Keratinocyte (primary cell): ENCODE data around the gene LRRC7. TPM values are rescaled to one million over a fixed set of nuclear protein-coding genes. Genes with fewer than 3 reads are reported as not detected.
"Not testable (repeated sequence)": the region's sequence is repeated elsewhere in the genome, so short reads cannot be mapped to it uniquely, and the experiment has no call there.

Experiments
- DNase-seq: peaks from one replicate; pipeline ENCODE4 v3.0.0-alpha.2; 2011; ENCODE audit warnings: low read depth, missing footprints, low spot score
- FAIRE-seq: peaks from 2 replicates; lab custom pipeline; 2011; peaks lifted over from hg19 to GRCh38; lab: Jason Lieb, UNC
- H2AFZ ChIP-seq: 2 replicates; pipeline ENCODE4 v1.6.0; 2012; ENCODE audit warnings: low read length, control low read depth, inconsistent platforms; ENCODE audit not compliant: control insufficient read depth
- H3K27ac ChIP-seq: 2 replicates; pipeline ENCODE4 v1.5.1; 2011; ENCODE audit warnings: low read length; ENCODE audit not compliant: control insufficient read depth, insufficient read depth
- H3K27me3 ChIP-seq: 3 replicates; pipeline ENCODE4 v1.6.0; 2011; ENCODE audit warnings: low read length; ENCODE audit not compliant: control insufficient read depth, insufficient read depth; ENCODE audit errors: extremely low read depth
- H3K36me3 ChIP-seq, 2 experiments: 2 replicates in 1 of 2; 3 replicates in 1 of 2; pipeline ENCODE4 v1.5.1; 2011; ENCODE audit warnings: low read length in 2 of 2, mild to moderate bottlenecking in 1 of 2; ENCODE audit not compliant: control insufficient read depth in 2 of 2, insufficient read depth in 2 of 2; ENCODE audit errors: extremely low read depth in 1 of 2
- H3K4me1 ChIP-seq: 3 replicates; pipeline ENCODE4 v1.5.1; 2011; ENCODE audit warnings: low read length; ENCODE audit not compliant: control insufficient read depth, insufficient read depth; ENCODE audit errors: extremely low read depth
- H3K4me2 ChIP-seq: 3 replicates; pipeline ENCODE4 v1.6.0; 2011; ENCODE audit warnings: low read depth, low read length; ENCODE audit not compliant: control insufficient read depth, insufficient read depth; ENCODE audit errors: extremely low read depth
- H3K4me3 ChIP-seq, 3 experiments: fragments of 200-600 bp in 1 of 3; sonication (generic) in 1 of 3; 2 replicates in 2 of 3; 3 replicates in 1 of 3; pipeline ENCODE4 v1.5.1; 2011 to 2016; ENCODE audit warnings: low read length in 3 of 3, mild to moderate bottlenecking in 3 of 3, control low read depth in 2 of 3, inconsistent platforms in 1 of 3, low read depth in 1 of 3, mixed read lengths in 1 of 3, mixed run types in 1 of 3, moderate library complexity in 1 of 3; ENCODE audit not compliant: control insufficient read depth in 2 of 3, insufficient read depth in 2 of 3; ENCODE audit errors: extremely low read depth in 1 of 3
- H3K79me2 ChIP-seq: 2 replicates; pipeline ENCODE4 v1.6.0; 2012; ENCODE audit warnings: low read length; ENCODE audit not compliant: control insufficient read depth, insufficient read depth
- H3K9ac ChIP-seq: 3 replicates; pipeline ENCODE4 v1.6.0; 2011; ENCODE audit warnings: low read length; ENCODE audit not compliant: control insufficient read depth, insufficient read depth; ENCODE audit errors: extremely low read depth
- H3K9me1 ChIP-seq: 3 replicates; pipeline ENCODE4 v1.6.0; 2011; ENCODE audit warnings: low read length; ENCODE audit not compliant: control insufficient read depth, insufficient read depth; ENCODE audit errors: extremely low read depth
- H3K9me3 ChIP-seq: 2 replicates; pipeline ENCODE4 v1.5.1; 2012; ENCODE audit warnings: low read depth, low read length; ENCODE audit not compliant: control insufficient read depth
- H4K20me1 ChIP-seq: 3 replicates; pipeline ENCODE4 v1.6.0; 2011; ENCODE audit warnings: low read length; ENCODE audit not compliant: control insufficient read depth, insufficient read depth; ENCODE audit errors: extremely low read depth
- CTCF ChIP-seq, 3 experiments: IDR thresholded peaks in 1 of 3; conservative IDR thresholded peaks in 1 of 3; optimal IDR thresholded peaks in 1 of 3; 2 replicates in 2 of 3; 3 replicates in 1 of 3; pipeline versions ENCODE3 to v1.5.1; 2011; ENCODE audit warnings: low read length in 3 of 3, mild to moderate bottlenecking in 3 of 3, moderate library complexity in 2 of 3, control low read depth in 1 of 3, inconsistent platforms in 1 of 3; ENCODE audit not compliant: insufficient read depth in 2 of 3; ENCODE audit errors: extremely low read depth in 1 of 3
- EZH2 ChIP-seq: IDR thresholded peaks from one replicate; pipeline ENCODE4 v1.6.1; 2012; ENCODE audit warnings: inconsistent platforms, mild to moderate bottlenecking, low read length, moderate library complexity
- dilution Hi-C: fragments of 300-500 bp; cut with MboI; formaldehyde crosslinking; loops from one replicate; pipeline ENCODE4 v1.7.0; 2020; ENCODE audit warnings: low sequenced_read_pairs; ENCODE audit not compliant: extremely low pct_ligation_motif_present
- polyA plus RNA-seq, 5 experiments: library from polyadenylated mRNA; depleted of rRNA in 3 of 5; stranded (reverse) in 3 of 5; stranded (forward) in 1 of 5; unstranded in 1 of 5; fragments of >200 nt; gene quantifications; 1 replicate in 1 of 5; 2 replicates in 3 of 5; 3 replicates in 1 of 5; pipeline versions ENCODE4 v1.2.1 to v1.2.3, GENCODE V29; 2011 to 2012; ENCODE audit warnings: missing spikeins in 2 of 5, low read depth in 1 of 5, low replicate concordance in 1 of 5

LRRC7 gene
- polyA plus RNA-seq, 1 donor (not counting 4 experiments of a cell fraction or from before 2014, with no cell fraction given) = 0.28 TPM

GRCh38 chr1:69878338-69878737, 310.6 kb downstream of the LRRC7 start:
- H3K9me1 ChIP-seq = no peaks in the 10 kb centered on the region
- H3K79me2 ChIP-seq = no peaks in the 10 kb centered on the region
- FAIRE-seq (no peak), DNase-seq (no peak)
- no peaks in the 10 kb centered on the region for H3K36me3 ChIP-seq
- dilution Hi-C loops = no loop called here
- H3K27ac ChIP-seq = no peak overlapping the region
- H3K9ac ChIP-seq = no peak overlapping the region
- no peaks in the 10 kb centered on the region for H3K4me1 ChIP-seq
- TF ChIP-seq EZH2 (no peak), CTCF (optimal IDR thresholded peaks at IDR 0.05 in 1 of 3, IDR thresholded peaks at IDR 0.05 in 1 of 3, conservative IDR thresholded peaks at IDR 0.05 in 1 of 3; ENCODE audit: extremely low read depth in 1 of 3, insufficient read depth in 2 of 3, low read length in 3 of 3) (no peak)
- no peaks in the 10 kb centered on the region for H3K9me3 ChIP-seq
- H3K27me3 ChIP-seq = no peaks in the 10 kb centered on the region
- H3K4me3 ChIP-seq = no peak overlapping the region
- H4K20me1 ChIP-seq = no peaks in the 10 kb centered on the region
- H3K4me2 ChIP-seq = no peak overlapping the region
- H2AFZ ChIP-seq = no peak overlapping the region

DNA sequence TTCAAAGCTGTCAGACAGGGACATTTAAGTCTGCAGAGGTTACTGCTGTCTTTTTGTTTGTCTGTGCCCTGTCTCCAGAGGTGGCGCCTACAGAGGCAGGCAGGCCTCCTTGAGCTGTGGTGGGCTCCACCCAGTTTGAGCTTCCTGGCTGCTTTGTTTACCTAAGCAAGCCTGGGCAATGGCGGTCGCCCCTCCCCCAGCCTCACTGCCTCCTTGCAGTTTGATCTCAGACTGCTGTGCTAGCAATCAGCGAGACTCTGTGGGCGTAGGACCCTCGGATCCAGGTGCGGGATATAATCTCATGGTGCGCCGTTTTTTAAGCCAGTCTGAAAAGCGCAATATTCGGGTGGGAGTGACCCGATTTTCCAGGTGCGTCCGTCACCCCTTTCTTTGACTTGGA, 320.3 kb downstream of the LRRC7 start:
- DNase-seq, dilution Hi-C loops, H3K27me3 ChIP-seq: not testable (repeated sequence)

DNA sequence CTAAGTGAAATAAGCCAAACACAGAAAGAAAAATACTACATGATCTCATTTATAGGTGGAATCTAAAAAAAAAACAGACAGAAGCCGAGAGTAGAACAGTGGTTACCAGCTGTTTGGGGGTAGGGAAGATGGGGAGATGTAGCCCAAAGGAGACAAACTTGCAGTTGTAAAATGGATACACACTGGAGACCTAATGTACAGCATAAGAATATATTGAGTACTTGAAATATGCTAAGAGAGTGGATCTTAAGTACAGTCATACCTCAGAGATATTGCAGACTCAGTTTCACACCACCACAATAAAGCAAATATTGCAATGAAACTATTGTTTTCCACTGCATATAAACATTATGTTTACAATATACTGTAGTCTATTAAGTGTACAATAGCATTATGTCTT, 320.9 kb downstream of the LRRC7 start:
- Histone ChIP-seq H3K4me2 (no peak overlapping the region), H3K36me3 (no peaks in the 10 kb centered on the region), H3K27ac (no peak overlapping the region), H4K20me1 (no peaks in the 10 kb centered on the region), H3K9ac (no peak overlapping the region), H3K79me2 (no peaks in the 10 kb centered on the region), H3K4me3 (no peak overlapping the region), H2AFZ (no peak overlapping the region), H3K4me1 (no peaks in the 10 kb centered on the region), H3K9me3 (no peaks in the 10 kb centered on the region), H3K27me3 (no peaks in the 10 kb centered on the region), H3K9me1 (no peaks in the 10 kb centered on the region)
- TF ChIP-seq CTCF (optimal IDR thresholded peaks at IDR 0.05 in 1 of 3, IDR thresholded peaks at IDR 0.05 in 1 of 3, conservative IDR thresholded peaks at IDR 0.05 in 1 of 3; ENCODE audit: extremely low read depth in 1 of 3, insufficient read depth in 2 of 3, low read length in 3 of 3) (no peak), EZH2 (no peak)
- no peak for FAIRE-seq
- dilution Hi-C loops = no loop called here
- DNase-seq = no peak

More for the DNA sequence above, 320.3 kb downstream of the LRRC7 start:
- H3K4me3 ChIP-seq, H3K27ac ChIP-seq, H4K20me1 ChIP-seq, H3K9me1 ChIP-seq, H3K79me2 ChIP-seq, H3K4me1 ChIP-seq, FAIRE-seq, H3K36me3 ChIP-seq, H3K4me2 ChIP-seq, H2AFZ ChIP-seq, H3K9ac ChIP-seq, H3K9me3 ChIP-seq: not testable (repeated sequence)
